RWPE2 (cell line): ENCODE results near the gene MRE11.

Experiments
- ATAC-seq: fragments of 200-7000 bp; cut with Tn5 transposase; 3 replicates; pipeline ENCODE4 v1.9.1; 2021; ENCODE audit warnings: low read depth
- DNase-seq: peaks from one replicate; pipeline ENCODE4 v3.0.0-alpha.2; 2020; ENCODE audit warnings: low spot score
- H3K27ac ChIP-seq: fragments of 450-650 bp; 2 replicates; pipeline ENCODE4 v1.5.1; 2017; ENCODE audit warnings: mild to moderate bottlenecking; ENCODE audit not compliant: poor library complexity, severe bottlenecking
- H3K27me3 ChIP-seq: fragments of 250-450 bp; sonication (Bioruptor Pico); 2 replicates; pipeline ENCODE4 v1.5.1; 2021; ENCODE audit warnings: mild to moderate bottlenecking, moderate library complexity; ENCODE audit not compliant: insufficient read depth, poor library complexity, severe bottlenecking
- H3K36me3 ChIP-seq: fragments of 250-450 bp; sonication (Bioruptor Pico); 2 replicates; pipeline ENCODE4 v1.5.1; 2020; ENCODE audit warnings: low read depth, mild to moderate bottlenecking, moderate library complexity
- H3K4me1 ChIP-seq: fragments of 250-450 bp; sonication (Bioruptor Pico); 2 replicates; pipeline ENCODE4 v1.5.1; 2021; ENCODE audit warnings: mild to moderate bottlenecking, moderate library complexity; ENCODE audit not compliant: insufficient read depth, poor library complexity, severe bottlenecking
- H3K4me3 ChIP-seq: fragments of 250-450 bp; sonication (Bioruptor Pico); 2 replicates; pipeline ENCODE4 v1.5.1; 2021; ENCODE audit warnings: mild to moderate bottlenecking, moderate library complexity; ENCODE audit not compliant: severe bottlenecking
- H3K9me3 ChIP-seq: fragments of 250-450 bp; sonication (Bioruptor Pico); 2 replicates; pipeline ENCODE4 v1.5.1; 2021; ENCODE audit warnings: mild to moderate bottlenecking, moderate library complexity; ENCODE audit not compliant: severe bottlenecking
- CTCF ChIP-seq: fragments of 450-650 bp; IDR thresholded peaks from one replicate; pipeline ENCODE4 v1.5.1; 2017; ENCODE audit warnings: mild to moderate bottlenecking, moderate library complexity; ENCODE audit not compliant: poor library complexity, severe bottlenecking

Gene MRE11

GRCh38 chr11:94500181-94500580 is 6.5 kb upstream of the MRE11 start:
- peaks cover 29% of the 10 kb centered on the region for H3K36me3 ChIP-seq

GRCh38 chr11:94494126-94494680 is 559 bp upstream of the MRE11 start:
- ATAC-seq (peak; percentile 56), DNase-seq (no peak)
- peaks cover 16% of the 10 kb centered on the region for H3K4me1 ChIP-seq
- TF ChIP-seq CTCF: no peak
- no peaks in the 10 kb centered on the region for H3K27me3 ChIP-seq
- H3K4me3 ChIP-seq: peak overlapping the region; percentile 89
- H3K36me3 ChIP-seq: peaks cover 50% of the 10 kb centered on the region
- no peaks in the 10 kb centered on the region for H3K9me3 ChIP-seq
- peak overlapping the region; percentile 72 for H3K27ac ChIP-seq

More at GRCh38 chr11:94500181-94500580, 6.5 kb upstream of the MRE11 start:
- no peaks in the 10 kb centered on the region for H3K27me3 ChIP-seq
- no peak overlapping the region for H3K4me3 ChIP-seq
- ATAC-seq: no peak
- H3K4me1 ChIP-seq: peaks cover 4% of the 10 kb centered on the region
- no peak overlapping the region for H3K27ac ChIP-seq
- H3K9me3 ChIP-seq: no peaks in the 10 kb centered on the region
- DNase-seq: no peak
- no peak for TF ChIP-seq CTCF

GRCh38 chr11:94486068-94486467 is 7.6 kb downstream of the MRE11 start:
- ATAC-seq (no peak), DNase-seq (no peak)
- Histone ChIP-seq H3K4me3 (no peak overlapping the region), H3K36me3 (peaks cover 97% of the 10 kb centered on the region), H3K27me3 (no peaks in the 10 kb centered on the region), H3K4me1 (no peaks in the 10 kb centered on the region), H3K9me3 (no peaks in the 10 kb centered on the region), H3K27ac (no peak overlapping the region)
- TF ChIP-seq CTCF: no peak

GRCh38 chr11:94481342-94481741 is 12.3 kb downstream of the MRE11 start:
- H3K4me3 ChIP-seq: no peak overlapping the region
- H3K27me3 ChIP-seq: no peaks in the 10 kb centered on the region
- no peak for TF ChIP-seq CTCF
- no peaks in the 10 kb centered on the region for H3K9me3 ChIP-seq
- no peaks in the 10 kb centered on the region for H3K4me1 ChIP-seq
- DNase-seq (no peak), ATAC-seq (no peak)
- H3K36me3 ChIP-seq: peaks cover 89% of the 10 kb centered on the region
- no peak overlapping the region for H3K27ac ChIP-seq

GRCh38 chr11:94477624-94478023 is 16.0 kb downstream of the MRE11 start:
- H3K4me3 ChIP-seq: no peak overlapping the region
- H3K36me3 ChIP-seq: peaks cover 74% of the 10 kb centered on the region
- H3K4me1 ChIP-seq: no peaks in the 10 kb centered on the region
- ATAC-seq (no peak), DNase-seq (no peak)
- TF ChIP-seq CTCF: no peak
- no peaks in the 10 kb centered on the region for H3K27me3 ChIP-seq
- H3K27ac ChIP-seq: no peak overlapping the region
- H3K9me3 ChIP-seq: no peaks in the 10 kb centered on the region
